Neuronal stem cell (in vitro differentiated cells): ENCODE measurements around the gene CEP43.

Experiments
- DNase-seq: peaks from one replicate; pipeline ENCODE4 v3.0.0-alpha.2; 2013; ENCODE audit warnings: low spot score
- H2AFZ ChIP-seq: one replicate; pipeline ENCODE4 v1.6.1; 2013; ENCODE audit warnings: mild to moderate bottlenecking, low read length, inconsistent platforms
- H2AK5ac ChIP-seq: 2 replicates; pipeline ENCODE4 v1.6.1; 2013; ENCODE audit warnings: low read depth, mild to moderate bottlenecking, inconsistent platforms, low read length, moderate library complexity, mixed read lengths
- H2BK120ac ChIP-seq: 2 replicates; pipeline ENCODE4 v1.6.1; 2013; ENCODE audit warnings: low read depth, mild to moderate bottlenecking, inconsistent platforms, low read length, moderate library complexity, mixed read lengths
- H2BK12ac ChIP-seq: one replicate; pipeline ENCODE4 v1.6.1; 2013; ENCODE audit warnings: low read length, inconsistent platforms
- H2BK15ac ChIP-seq: 2 replicates; pipeline ENCODE4 v1.6.1; 2013; ENCODE audit warnings: mild to moderate bottlenecking, low read length, inconsistent platforms, mixed read lengths
- H2BK5ac ChIP-seq: one replicate; pipeline ENCODE4 v1.6.1; 2013; ENCODE audit warnings: inconsistent platforms, mild to moderate bottlenecking, low read length, moderate library complexity
- H3K14ac ChIP-seq: one replicate; pipeline ENCODE4 v1.6.1; 2013; ENCODE audit warnings: low read length, inconsistent platforms
- H3K18ac ChIP-seq: 2 replicates; pipeline ENCODE4 v1.6.1; 2013; ENCODE audit warnings: low read length, inconsistent platforms
- H3K23ac ChIP-seq: 2 replicates; pipeline ENCODE4 v1.6.1; 2013; ENCODE audit warnings: low read depth, mild to moderate bottlenecking, mixed read lengths, low read length, inconsistent platforms; ENCODE audit not compliant: poor library complexity
- H3K27ac ChIP-seq: replicated peaks from 3 replicates; pipeline ENCODE4 v1.5.1; 2013; ENCODE audit warnings: low read length, inconsistent platforms
- H3K27me3 ChIP-seq, 3 experiments: 2 replicates each; pipeline ENCODE4 v1.6.1; 2013; ENCODE audit warnings: low read length in 3 of 3, mild to moderate bottlenecking in 2 of 3, inconsistent platforms in 1 of 3, low read depth in 1 of 3, mixed read lengths in 1 of 3, moderate library complexity in 1 of 3; ENCODE audit not compliant: control insufficient read depth in 3 of 3, insufficient read depth in 3 of 3
- H3K36me3 ChIP-seq, 2 donors: replicated peaks in 1 of 2; 2 replicates each; pipeline ENCODE4 v1.6.1; 2013; ENCODE audit warnings: low read length in 2 of 2; ENCODE audit not compliant: control insufficient read depth in 2 of 2, insufficient read depth in 2 of 2
- H3K4ac ChIP-seq: 2 replicates; pipeline ENCODE4 v1.6.1; 2013; ENCODE audit warnings: inconsistent platforms, mild to moderate bottlenecking, low read length, moderate library complexity
- H3K4me1 ChIP-seq, 2 donors: 1 replicate in 1 of 2; 2 replicates in 1 of 2; pipeline ENCODE4 v1.6.1; 2013; ENCODE audit warnings: low read length in 2 of 2, low read depth in 1 of 2; ENCODE audit not compliant: control insufficient read depth in 2 of 2, insufficient read depth in 1 of 2
- H3K4me2 ChIP-seq: one replicate; pipeline ENCODE4 v1.6.1; 2013; ENCODE audit warnings: mild to moderate bottlenecking, low read length, inconsistent platforms; ENCODE audit not compliant: insufficient read depth, poor library complexity, severe bottlenecking
- H3K4me3 ChIP-seq, 2 donors: 2 replicates each; pipeline ENCODE4 v1.5.1; 2013; ENCODE audit warnings: low read length in 2 of 2, mild to moderate bottlenecking in 2 of 2, inconsistent platforms in 1 of 2, moderate library complexity in 1 of 2
- H3K79me1 ChIP-seq: one replicate; pipeline ENCODE4 v1.6.1; 2013; ENCODE audit warnings: low read depth, mild to moderate bottlenecking, inconsistent platforms, low read length, moderate library complexity
- H3K9ac ChIP-seq: one replicate; pipeline ENCODE4 v1.6.1; 2013; ENCODE audit warnings: mild to moderate bottlenecking, low read depth, low read length, inconsistent platforms; ENCODE audit not compliant: poor library complexity
- H3K9me3 ChIP-seq, 2 donors: replicated peaks in 1 of 2; 2 replicates each; pipeline versions ENCODE3 to v1.6.1; 2013; ENCODE audit warnings: low read length in 2 of 2, mild to moderate bottlenecking in 2 of 2, inconsistent platforms in 1 of 2, low read depth in 1 of 2, mixed read lengths in 1 of 2, moderate library complexity in 1 of 2; ENCODE audit not compliant: control insufficient read depth in 2 of 2, insufficient read depth in 1 of 2
- H4K8ac ChIP-seq: one replicate; pipeline ENCODE4 v1.6.1; 2013; ENCODE audit warnings: low read depth, mild to moderate bottlenecking, inconsistent platforms, low read length, moderate library complexity
- H4K91ac ChIP-seq: one replicate; pipeline ENCODE4 v1.6.1; 2013; ENCODE audit warnings: low read length, low read depth, mild to moderate bottlenecking, inconsistent platforms; ENCODE audit not compliant: poor library complexity
- WGBS, 2 donors: extraction: QIAGEN DNeasy Blood & Tissue Kit; methylation state at CpG; one replicate each; pipeline ENCODE4 v1.1.7; 2013; ENCODE audit warnings: missing lambda C conversion rate in 2 of 2, mixed read lengths in 1 of 2; ENCODE audit not compliant: insufficient read length in 2 of 2, insufficient replicate concordance in 1 of 2; ENCODE audit errors: extremely low coverage in 2 of 2; 5-methylcytosine and 5-hydroxymethylcytosine counted together

CEP43 gene

GRCh38 chr6:166954118-166954713 lies 45.0 kb upstream of the CEP43 start:
- Histone ChIP-seq H3K14ac (no peak overlapping the region), H3K9ac (no peak overlapping the region), H3K4me2 (no peak overlapping the region), H3K23ac (no peak overlapping the region), H3K36me3 (peaks cover 6 to 15% of the 10 kb centered on the region in 2 donors), H2BK15ac (no peak overlapping the region), H3K18ac (no peak overlapping the region), H2BK12ac (no peak overlapping the region), H4K8ac (no peak overlapping the region), H3K4me1 (peaks cover 4 to 10% of the 10 kb centered on the region in 2 donors), H3K9me3 (peaks cover 3 to 5% of the 10 kb centered on the region in 2 donors), H2AK5ac (no peak overlapping the region), H2BK120ac (no peak overlapping the region), H3K4ac (no peak overlapping the region), H4K91ac (no peak overlapping the region), H2AFZ (no peak overlapping the region), H3K79me1 (peaks cover 2% of the 10 kb centered on the region), H2BK5ac (no peak overlapping the region), H3K27me3 (no peaks in the 10 kb centered on the region), H3K27ac (no peak overlapping the region), H3K4me3 (no peak overlapping the region)
- DNase-seq: no peak
- WGBS, 2 donors: no CpG with 5 or more reads among the region's 6 CpGs

DNA sequence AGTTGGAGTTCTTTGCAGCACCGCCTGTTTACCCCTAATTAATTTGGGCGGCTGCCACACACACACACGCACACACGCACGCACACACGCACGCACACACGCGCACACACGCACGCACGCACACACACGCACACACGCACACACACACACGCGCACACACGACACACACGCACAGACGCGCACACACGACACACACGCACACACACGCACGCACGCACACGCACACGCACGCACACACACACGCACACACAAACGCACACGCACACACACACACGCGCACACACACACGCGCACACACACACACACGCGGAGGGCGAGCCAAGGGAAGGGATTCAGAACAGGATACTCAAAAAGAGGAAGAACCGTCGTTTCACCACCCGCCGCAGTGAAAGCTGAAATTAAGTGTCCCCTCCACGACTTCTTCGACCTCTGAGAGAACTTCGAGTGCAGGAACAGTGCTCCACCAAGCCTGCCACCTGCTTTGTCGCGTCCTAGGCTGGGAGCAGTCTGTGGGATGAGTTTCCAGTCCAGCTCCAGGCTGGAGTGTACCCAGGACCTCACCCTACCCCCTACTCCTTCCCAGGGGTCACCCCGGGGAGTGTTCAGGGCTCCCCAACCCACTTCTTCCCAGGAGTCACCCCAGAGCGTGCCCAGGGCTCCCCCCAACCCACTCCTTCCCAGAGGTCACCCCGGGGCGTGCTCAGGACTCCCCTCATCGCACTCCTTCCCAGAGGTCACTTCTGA lies 43.9 kb upstream of the CEP43 start:
- Histone ChIP-seq H2BK5ac (no peak overlapping the region), H3K27ac (no peak overlapping the region), H3K18ac (peak overlapping the region; percentile 89), H3K4me3 (peak overlapping the region; percentile 72 to 96), H3K9me3 (peaks cover 3 to 5% of the 10 kb centered on the region in 2 donors), H3K4me1 (peaks cover 6 to 10% of the 10 kb centered on the region in 2 donors), H3K14ac (peak overlapping the region; percentile 41), H2AK5ac (peak overlapping the region; percentile 94), H4K91ac (no peak overlapping the region), H3K27me3 (no peaks in the 10 kb centered on the region), H3K79me1 (peaks cover 2% of the 10 kb centered on the region), H4K8ac (no peak overlapping the region), H3K4me2 (peak overlapping the region; percentile 97), H3K4ac (no peak overlapping the region), H2BK120ac (no peak overlapping the region), H2BK12ac (no peak overlapping the region), H2AFZ (peak overlapping the region; percentile 96), H3K23ac (peak overlapping the region; percentile 62), H3K9ac (peak overlapping the region; percentile 90), H3K36me3 (peaks cover 5 to 15% of the 10 kb centered on the region in 2 donors), H2BK15ac (no peak overlapping the region)
- WGBS, 2 donors: no CpG with 5 or more reads among the region's 52 CpGs
- peak; percentile 12 for DNase-seq

GRCh38 chr6:166955865-166956443 lies 43.2 kb upstream of the CEP43 start:
- Histone ChIP-seq H3K4ac (no peak overlapping the region), H3K36me3 (peaks cover 2 to 8% of the 10 kb centered on the region in 2 donors)

More at GRCh38 chr6:166955865-166956443, 43.2 kb upstream of the CEP43 start:
- peak overlapping the region; percentile 96 for H2AFZ ChIP-seq
- H4K91ac ChIP-seq: no peak overlapping the region
- H2BK15ac ChIP-seq: no peak overlapping the region
- peak overlapping the region; percentile 89 for H3K18ac ChIP-seq
- peak overlapping the region; percentile 94 for H2AK5ac ChIP-seq
- H2BK12ac ChIP-seq: no peak overlapping the region
- peak overlapping the region; percentile 90 for H3K9ac ChIP-seq
- peak overlapping the region; percentile 94 for H3K23ac ChIP-seq
- H3K27me3 ChIP-seq: no peaks in the 10 kb centered on the region
- H3K79me1 ChIP-seq: peaks cover 2% of the 10 kb centered on the region
- no CpG with 5 or more reads among the region's 54 CpGs for WGBS, 2 donors
- H3K9me3 ChIP-seq: peaks cover 2 to 3% of the 10 kb centered on the region in 2 donors
- no peak overlapping the region for H2BK5ac ChIP-seq
- peaks cover 6 to 10% of the 10 kb centered on the region in 2 donors for H3K4me1 ChIP-seq
- no peak for DNase-seq
- peak overlapping the region; percentile 97 for H3K4me2 ChIP-seq
- H3K4me3 ChIP-seq: peak overlapping the region; percentile 72 to 96
- no peak overlapping the region for H3K27ac ChIP-seq
- H3K14ac ChIP-seq: peak overlapping the region; percentile 41
- H4K8ac ChIP-seq: peak overlapping the region; percentile 89
- H2BK120ac ChIP-seq: no peak overlapping the region
